ENCODE results near the gene GALR2. TPM values are rescaled to one million over a fixed set of nuclear protein-coding genes. Genes with fewer than 3 reads are reported as not detected.

Gene GALR2
- total RNA-seq (2012; rRNA removed): 0.22 TPM in 1 of 2 replicates, not detected in the other

- H3K9me3 ChIP-seq (replicated peaks; ENCODE audit: low read length): no peaks in the 10 kb centered on the region
- H3K4me3 ChIP-seq (ENCODE audit: low read length): no peak within 1 kb of the TSS
- peaks cover 8% of the 10 kb centered on the region for H3K4me1 ChIP-seq (ENCODE audit: control insufficient read depth, insufficient read depth, low read length)
- H3K27me3 ChIP-seq (ENCODE audit: control insufficient read depth, insufficient read depth, low read length): peaks cover 61% of the 10 kb centered on the region
- H3K9ac ChIP-seq (ENCODE audit: low read depth, low read length): no peak within 1 kb of the TSS
- no peaks in the 10 kb centered on the region for H3K36me3 ChIP-seq (ENCODE audit: insufficient read depth, low read length)
- H3K4me2 ChIP-seq (ENCODE audit: low read length): peak within 1 kb of the TSS; percentile 30
Measured at GRCh38 chr17:76074390-76075363, at the start of gene GALR2. GALR2 (plus strand) TSS chr17:76074781; CDS start chr17:76074884, 103 bp downstream.

- H3K9me3 ChIP-seq (replicated peaks; ENCODE audit: low read length): no peaks in the 10 kb centered on the region
- no peaks in the 10 kb centered on the region for H3K27me3 ChIP-seq (ENCODE audit: control insufficient read depth, insufficient read depth, low read length)
- peaks cover 9% of the 10 kb centered on the region for H3K4me1 ChIP-seq (ENCODE audit: control insufficient read depth, insufficient read depth, low read length)
- no peak overlapping the region for H3K4me3 ChIP-seq (ENCODE audit: low read length)
- H3K4me2 ChIP-seq (ENCODE audit: low read length): no peak overlapping the region
- no peaks in the 10 kb centered on the region for H3K36me3 ChIP-seq (ENCODE audit: insufficient read depth, low read length)
- H3K9ac ChIP-seq (ENCODE audit: low read depth, low read length): no peak overlapping the region
Measured at GRCh38 chr17:76025294-76025693, 49.3 kb upstream of the GALR2 start.

- H3K4me3 ChIP-seq (ENCODE audit: low read length): no peak overlapping the region
- no peak overlapping the region for H3K9ac ChIP-seq (ENCODE audit: low read depth, low read length)
Measured at GRCh38 chr17:76026714-76027158, 47.8 kb upstream of the GALR2 start.

GRCh38 chr17:76027159-76027839, 47.3 kb upstream of the GALR2 start, which contains the start of gene EVPL:
EVPL (minus strand) TSS chr17:76027306; CDS start chr17:76027198, 108 bp downstream.
- H3K4me3 ChIP-seq (ENCODE audit: low read length): no peak within 1 kb of the TSS

More at GRCh38 chr17:76026714-76027158, 47.8 kb upstream of the GALR2 start:
- Histone ChIP-seq H3K9me3 (replicated peaks; ENCODE audit: low read length) (no peaks in the 10 kb centered on the region), H3K4me2 (ENCODE audit: low read length) (no peak overlapping the region), H3K4me1 (ENCODE audit: control insufficient read depth, insufficient read depth, low read length) (peaks cover 12% of the 10 kb centered on the region), H3K36me3 (ENCODE audit: insufficient read depth, low read length) (no peaks in the 10 kb centered on the region), H3K27me3 (ENCODE audit: control insufficient read depth, insufficient read depth, low read length) (no peaks in the 10 kb centered on the region)

GRCh38 chr17:76032073-76032779, 42.4 kb upstream of the GALR2 start:
- no peaks in the 10 kb centered on the region for H3K27me3 ChIP-seq (ENCODE audit: control insufficient read depth, insufficient read depth, low read length)

More at GRCh38 chr17:76027159-76027839, 47.3 kb upstream of the GALR2 start, which contains the start of gene EVPL:
- H3K9ac ChIP-seq (ENCODE audit: low read depth, low read length): no peak within 1 kb of the TSS
- no peak within 1 kb of the TSS for H3K4me2 ChIP-seq (ENCODE audit: low read length)
- no peaks in the 10 kb centered on the region for H3K9me3 ChIP-seq (replicated peaks; ENCODE audit: low read length)
- H3K4me1 ChIP-seq (ENCODE audit: control insufficient read depth, insufficient read depth, low read length): peaks cover 12% of the 10 kb centered on the region
- H3K27me3 ChIP-seq (ENCODE audit: control insufficient read depth, insufficient read depth, low read length): no peaks in the 10 kb centered on the region
- no peaks in the 10 kb centered on the region for H3K36me3 ChIP-seq (ENCODE audit: insufficient read depth, low read length)

GRCh38 chr17:76032780-76033108, 41.8 kb upstream of the GALR2 start:
- Histone ChIP-seq H3K4me3 (ENCODE audit: low read length) (no peak overlapping the region), H3K9ac (ENCODE audit: low read depth, low read length) (no peak overlapping the region), H3K36me3 (ENCODE audit: insufficient read depth, low read length) (peaks cover under 1% of the 10 kb centered on the region), H3K4me2 (ENCODE audit: low read length) (no peak overlapping the region), H3K9me3 (replicated peaks; ENCODE audit: low read length) (no peaks in the 10 kb centered on the region), H3K4me1 (ENCODE audit: control insufficient read depth, insufficient read depth, low read length) (peaks cover 12% of the 10 kb centered on the region), H3K27me3 (ENCODE audit: control insufficient read depth, insufficient read depth, low read length) (no peaks in the 10 kb centered on the region)

More at GRCh38 chr17:76032073-76032779, 42.4 kb upstream of the GALR2 start:
- no peak overlapping the region for H3K4me2 ChIP-seq (ENCODE audit: low read length)
- no peak overlapping the region for H3K9ac ChIP-seq (ENCODE audit: low read depth, low read length)
- no peaks in the 10 kb centered on the region for H3K36me3 ChIP-seq (ENCODE audit: insufficient read depth, low read length)
- H3K4me1 ChIP-seq (ENCODE audit: control insufficient read depth, insufficient read depth, low read length): peaks cover 12% of the 10 kb centered on the region
- H3K9me3 ChIP-seq (replicated peaks; ENCODE audit: low read length): no peaks in the 10 kb centered on the region
- H3K4me3 ChIP-seq (ENCODE audit: low read length): no peak overlapping the region

GRCh38 chr17:76033139-76033538, 41.4 kb upstream of the GALR2 start:
- no peak overlapping the region for H3K4me2 ChIP-seq (ENCODE audit: low read length)
- no peaks in the 10 kb centered on the region for H3K27me3 ChIP-seq (ENCODE audit: control insufficient read depth, insufficient read depth, low read length)
- no peak overlapping the region for H3K9ac ChIP-seq (ENCODE audit: low read depth, low read length)
- H3K36me3 ChIP-seq (ENCODE audit: insufficient read depth, low read length): peaks cover 4% of the 10 kb centered on the region
- no peak overlapping the region for H3K4me3 ChIP-seq (ENCODE audit: low read length)
- H3K4me1 ChIP-seq (ENCODE audit: control insufficient read depth, insufficient read depth, low read length): peaks cover 12% of the 10 kb centered on the region
- H3K9me3 ChIP-seq (replicated peaks; ENCODE audit: low read length): no peaks in the 10 kb centered on the region

- Histone ChIP-seq H3K27me3 (ENCODE audit: control insufficient read depth, insufficient read depth, low read length) (no peaks in the 10 kb centered on the region), H3K9ac (ENCODE audit: low read depth, low read length) (no peak overlapping the region), H3K9me3 (replicated peaks; ENCODE audit: low read length) (no peaks in the 10 kb centered on the region), H3K4me2 (ENCODE audit: low read length) (no peak overlapping the region), H3K4me3 (ENCODE audit: low read length) (no peak overlapping the region), H3K4me1 (ENCODE audit: control insufficient read depth, insufficient read depth, low read length) (peaks cover 7% of the 10 kb centered on the region), H3K36me3 (ENCODE audit: insufficient read depth, low read length) (peaks cover 14% of the 10 kb centered on the region)
Measured at GRCh38 chr17:76034428-76035350, 39.9 kb upstream of the GALR2 start.

GRCh38 chr17:76036497-76037261, 37.9 kb upstream of the GALR2 start:
- Histone ChIP-seq H3K36me3 (ENCODE audit: insufficient read depth, low read length) (peaks cover 32% of the 10 kb centered on the region), H3K9ac (ENCODE audit: low read depth, low read length) (no peak overlapping the region), H3K4me1 (ENCODE audit: control insufficient read depth, insufficient read depth, low read length) (no peaks in the 10 kb centered on the region), H3K27me3 (ENCODE audit: control insufficient read depth, insufficient read depth, low read length) (no peaks in the 10 kb centered on the region), H3K4me2 (ENCODE audit: low read length) (no peak overlapping the region), H3K9me3 (replicated peaks; ENCODE audit: low read length) (no peaks in the 10 kb centered on the region), H3K4me3 (ENCODE audit: low read length) (no peak overlapping the region)

GRCh38 chr17:76038050-76038449, 36.5 kb upstream of the GALR2 start:
- H3K36me3 ChIP-seq (ENCODE audit: insufficient read depth, low read length): peaks cover 41% of the 10 kb centered on the region
- H3K27me3 ChIP-seq (ENCODE audit: control insufficient read depth, insufficient read depth, low read length): no peaks in the 10 kb centered on the region
- H3K4me1 ChIP-seq (ENCODE audit: control insufficient read depth, insufficient read depth, low read length): no peaks in the 10 kb centered on the region
- H3K4me2 ChIP-seq (ENCODE audit: low read length): no peak overlapping the region
- H3K9ac ChIP-seq (ENCODE audit: low read depth, low read length): no peak overlapping the region
- no peak overlapping the region for H3K4me3 ChIP-seq (ENCODE audit: low read length)
- no peaks in the 10 kb centered on the region for H3K9me3 ChIP-seq (replicated peaks; ENCODE audit: low read length)

Data from skeletal muscle satellite cell (primary cell).